Lower leg skin (tissue), 4 donors: ENCODE measurements around the gene CHD5. TPM values are rescaled to one million over a fixed set of nuclear protein-coding genes. Genes with fewer than 3 reads are reported as not detected.

ENCODE experiments used
- DNase-seq, 2 donors: peaks; one replicate each; pipeline ENCODE4 v3.0.0-alpha.2; 2019; ENCODE audit warnings: low spot score in 2 of 2
- H3K4me3 ChIP-seq: fragments of 200-600 bp; sonication (generic); 2 replicates; pipeline ENCODE4 v1.5.1; 2017; ENCODE audit warnings: mild to moderate bottlenecking, low read depth; ENCODE audit not compliant: poor library complexity, severe bottlenecking
- CTCF ChIP-seq, 3 donors: fragments of 450-650 bp; IDR thresholded peaks; one replicate each; pipeline ENCODE4 v1.5.1; 2016; ENCODE audit warnings: antibody characterized with exemption in 3 of 3, mild to moderate bottlenecking in 3 of 3, moderate library complexity in 2 of 3
- POLR2A ChIP-seq, 2 donors: fragments of 450-650 bp; IDR thresholded peaks; one replicate each; pipeline ENCODE4 v1.6.1; 2016 to 2017; ENCODE audit warnings: antibody characterized with exemption in 2 of 2, mild to moderate bottlenecking in 1 of 2, moderate library complexity in 1 of 2
- WGBS, 2 donors: methylation state at CpG; one replicate each; pipeline ENCODE4 v1.1.5; 2018; 5-methylcytosine and 5-hydroxymethylcytosine counted together
- intact Hi-C: fragments of 100-400 bp; cut with DNase I; formaldehyde crosslinking; loops from one replicate; pipeline ENCODE4 v1.15.0; 2023; ENCODE audit warnings: low total_unique reads
- total RNA-seq, 4 donors: library from RNA; depleted of rRNA; stranded (reverse); fragments of >200 nt; gene quantifications; one replicate each; pipeline ENCODE4 v1.1.0, GENCODE V29; 2016

CHD5 gene
- total RNA-seq, 4 donors from 2014 or later: 0.04 to 0.27 (median 0.13) TPM; not detected in 1

DNA sequence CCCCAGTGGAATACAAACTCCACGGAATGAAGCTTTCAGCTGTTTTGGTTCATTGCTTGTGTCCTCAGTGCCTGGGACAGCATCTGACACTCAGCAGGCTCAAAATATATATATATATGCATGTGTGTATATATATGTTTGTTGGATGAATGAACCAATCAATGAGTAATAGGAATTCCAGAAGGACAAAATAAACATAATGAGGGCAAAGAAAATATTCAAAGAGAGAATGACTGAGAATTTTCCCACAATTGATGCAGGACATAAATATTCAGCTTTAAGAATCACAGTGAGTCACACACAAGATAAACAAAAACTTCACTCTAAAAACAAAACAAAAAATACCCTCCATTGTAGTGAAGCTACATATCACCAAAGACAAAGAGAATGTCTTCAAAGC, 64.0 kb downstream of the CHD5 start:
- TF ChIP-seq POLR2A (IDR thresholded peaks at IDR 0.05): no peak
- TF ChIP-seq CTCF (IDR thresholded peaks at IDR 0.05): no peak
- no peak overlapping the region for H3K4me3 ChIP-seq
- no peak for DNase-seq
- 70 to 80% methylated on average over 1 of the region's 1 CpG for WGBS, 2 donors
- intact Hi-C loops: loop anchor here (10.0 kb wide), 1 partner anchor 69 kb away; the partner anchor contains the start of gene CHD5

DNA sequence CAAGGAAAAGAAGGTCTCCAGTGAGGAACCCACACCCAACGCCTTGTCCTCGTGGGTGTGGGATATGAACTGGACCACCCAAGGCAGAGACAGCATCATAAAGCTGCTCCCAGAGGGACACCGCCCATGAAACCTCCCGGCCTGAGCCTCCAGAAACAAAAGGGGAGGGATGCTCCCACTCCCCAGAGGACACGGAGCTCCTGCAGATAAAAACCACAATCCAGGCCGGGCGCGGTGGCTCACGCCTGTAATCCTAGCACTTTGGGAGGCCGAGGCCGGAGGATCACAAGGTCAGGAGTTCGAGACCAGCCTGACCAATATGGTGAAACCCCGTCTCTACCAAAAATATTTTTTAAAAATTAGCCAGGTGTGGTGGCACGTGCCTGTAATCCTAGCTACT, 66.4 kb downstream of the CHD5 start:
- no peak for DNase-seq
- 82% methylated on average over 14 of the region's 14 CpGs for WGBS, 2 donors
- H3K4me3 ChIP-seq: no peak overlapping the region
- TF ChIP-seq POLR2A (IDR thresholded peaks at IDR 0.05) (no peak), CTCF (IDR thresholded peaks at IDR 0.05) (no peak)
- intact Hi-C loops: loop anchor here (5.0 to 10.0 kb wide), 2 partner anchors 71 to 129 kb away; partner anchors contain the start of genes CHD5 and HES3

- intact Hi-C loops: loop anchor here (5.0 to 10.0 kb wide), 2 partner anchors 72 to 129 kb away; partner anchors contain the start of genes CHD5 and HES3
- H3K4me3 ChIP-seq: no peak overlapping the region
- DNase-seq: no peak
- 80% methylated on average over 10 of the region's 10 CpGs for WGBS, 2 donors
- TF ChIP-seq CTCF (IDR thresholded peaks at IDR 0.05) (no peak), POLR2A (IDR thresholded peaks at IDR 0.05) (no peak)
Measured at GRCh38 chr1:6113116-6113515, 67.0 kb downstream of the CHD5 start.

- no peak for TF ChIP-seq POLR2A (IDR thresholded peaks at IDR 0.05)
- no peak for TF ChIP-seq CTCF (IDR thresholded peaks at IDR 0.05)
- H3K4me3 ChIP-seq: no peak overlapping the region
- 54 to 62% methylated on average over 4 to 5 of the region's 5 CpGs for WGBS, 2 donors
- intact Hi-C loops: loop anchor here (5.0 to 10.0 kb wide), 2 partner anchors 72 to 130 kb away; partner anchors contain the start of genes CHD5 and HES3
- DNase-seq: no peak
Measured at GRCh38 chr1:6112690-6113005, 67.5 kb downstream of the CHD5 start.

DNA sequence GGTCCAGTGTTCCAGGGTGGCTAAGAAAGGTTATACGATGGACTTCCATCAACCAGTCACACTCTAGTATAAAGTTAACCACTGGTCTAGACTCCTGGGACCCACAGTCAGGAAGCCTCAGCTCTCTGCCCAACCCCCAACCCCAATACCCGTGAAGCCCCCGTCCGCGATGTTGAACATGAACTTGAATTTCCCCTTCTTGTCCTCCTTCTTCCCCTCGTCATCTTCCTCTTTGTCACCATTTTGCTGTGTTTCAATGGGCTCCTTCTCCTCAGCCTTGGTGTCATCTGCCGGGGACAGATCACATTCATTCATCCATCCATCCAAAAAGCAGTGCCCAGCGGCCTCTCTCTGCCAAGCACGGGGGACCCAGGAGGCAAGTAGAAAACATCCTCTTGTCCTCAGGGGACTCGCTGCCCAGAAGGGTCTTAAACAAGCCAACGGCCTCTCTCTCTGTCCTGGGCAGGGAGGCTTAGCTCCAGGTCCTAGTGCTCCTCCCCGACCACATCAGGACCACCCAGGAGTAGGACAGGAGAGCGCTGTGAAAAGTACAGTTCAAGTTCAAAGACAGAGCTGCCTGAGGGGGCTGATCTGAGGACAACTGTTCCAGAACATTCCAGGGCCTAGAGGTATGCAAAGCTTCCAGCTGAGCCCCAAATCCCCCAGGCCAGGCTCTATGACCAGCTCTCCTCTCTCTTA, 68.0 kb downstream of the CHD5 start:
- TF ChIP-seq CTCF (IDR thresholded peaks at IDR 0.05): no peak
- TF ChIP-seq POLR2A (IDR thresholded peaks at IDR 0.05): no peak
- intact Hi-C loops: loop anchor here (5.0 to 10.0 kb wide), 2 partner anchors 73 to 130 kb away; partner anchors contain the start of genes CHD5 and HES3
- WGBS, 2 donors: 78 to 84% methylated on average over 13 of the region's 13 CpGs
- no peak for DNase-seq
- no peak overlapping the region for H3K4me3 ChIP-seq
